Subcutaneous adipose tissue (tissue), 4 donors: ENCODE results near the gene BIN1. TPM values are rescaled to one million over a fixed set of nuclear protein-coding genes. Genes with fewer than 3 reads are reported as not detected.

Experiments used
- total RNA-seq, 4 donors: library from RNA; depleted of rRNA; stranded (reverse); fragments of >200 nt; gene quantifications; one replicate each; pipeline ENCODE4 v1.1.0, GENCODE V29; 2016
- TF ChIP-seq, protein P1 (sequence below): fragments of 450-650 bp; IDR thresholded peaks from one replicate; pipeline ENCODE4 v1.5.1; 2016; ENCODE audit warnings: low read depth, mild to moderate bottlenecking, control low read depth, antibody characterized with exemption, moderate library complexity

The BIN1 gene
- total RNA-seq, 4 donors from 2014 or later = 53.3 to 134 (median 55.4) TPM

DNA sequence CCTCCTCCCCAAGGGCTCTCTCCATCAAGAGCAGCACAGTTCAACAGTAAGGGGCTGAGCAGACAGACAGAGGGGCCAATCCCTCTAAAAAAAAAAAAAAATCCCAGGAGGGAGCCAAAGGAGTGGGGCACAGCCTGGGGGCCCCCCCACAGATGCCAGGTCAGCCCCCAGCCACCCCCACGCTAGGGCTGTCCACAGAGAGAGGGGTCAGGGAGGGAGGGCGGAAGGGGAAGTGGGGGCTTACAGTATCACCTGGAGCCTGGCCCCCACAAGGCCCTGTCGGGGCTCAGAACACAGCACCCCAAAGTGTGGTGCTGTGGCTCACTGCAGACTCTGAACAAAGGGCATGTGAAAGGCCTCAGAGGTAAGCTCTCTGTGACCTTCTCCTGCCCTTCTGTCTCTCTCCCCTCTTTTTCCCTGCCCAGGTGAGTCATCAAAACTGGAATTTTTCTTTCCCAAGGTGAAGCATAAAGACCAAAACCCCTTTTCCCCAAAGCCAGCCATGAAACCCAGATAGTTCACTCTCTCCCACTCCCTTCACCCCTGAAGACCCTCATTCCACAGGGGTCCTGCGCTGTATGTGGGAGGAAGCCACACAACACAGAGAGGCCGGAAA lies 13.9 kb downstream of the BIN1 start:
- TF ChIP-seq, protein P1, sequence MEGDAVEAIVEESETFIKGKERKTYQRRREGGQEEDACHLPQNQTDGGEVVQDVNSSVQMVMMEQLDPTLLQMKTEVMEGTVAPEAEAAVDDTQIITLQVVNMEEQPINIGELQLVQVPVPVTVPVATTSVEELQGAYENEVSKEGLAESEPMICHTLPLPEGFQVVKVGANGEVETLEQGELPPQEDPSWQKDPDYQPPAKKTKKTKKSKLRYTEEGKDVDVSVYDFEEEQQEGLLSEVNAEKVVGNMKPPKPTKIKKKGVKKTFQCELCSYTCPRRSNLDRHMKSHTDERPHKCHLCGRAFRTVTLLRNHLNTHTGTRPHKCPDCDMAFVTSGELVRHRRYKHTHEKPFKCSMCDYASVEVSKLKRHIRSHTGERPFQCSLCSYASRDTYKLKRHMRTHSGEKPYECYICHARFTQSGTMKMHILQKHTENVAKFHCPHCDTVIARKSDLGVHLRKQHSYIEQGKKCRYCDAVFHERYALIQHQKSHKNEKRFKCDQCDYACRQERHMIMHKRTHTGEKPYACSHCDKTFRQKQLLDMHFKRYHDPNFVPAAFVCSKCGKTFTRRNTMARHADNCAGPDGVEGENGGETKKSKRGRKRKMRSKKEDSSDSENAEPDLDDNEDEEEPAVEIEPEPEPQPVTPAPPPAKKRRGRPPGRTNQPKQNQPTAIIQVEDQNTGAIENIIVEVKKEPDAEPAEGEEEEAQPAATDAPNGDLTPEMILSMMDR = no peak

DNA sequence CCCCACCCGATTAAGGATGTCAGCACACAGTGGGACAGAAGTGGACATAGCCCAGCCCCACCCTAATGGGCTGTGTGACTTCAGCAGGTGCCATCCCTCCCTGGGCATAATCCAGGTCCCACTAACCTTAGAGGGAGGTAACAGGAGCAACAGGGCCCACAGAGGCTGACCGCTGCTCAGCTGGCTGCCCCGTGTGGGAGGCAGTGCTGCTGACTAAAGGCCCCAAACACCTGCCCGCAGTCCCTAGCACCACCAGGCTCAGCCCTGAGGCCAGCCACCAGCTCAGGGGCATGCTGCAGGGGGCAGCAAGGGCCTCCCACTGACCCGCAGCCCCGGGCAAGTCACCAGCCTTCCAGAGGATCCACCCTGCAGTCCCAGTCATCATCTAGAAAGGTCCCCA lies 14.6 kb downstream of the BIN1 start:
- TF ChIP-seq, protein P1 = no peak

DNA sequence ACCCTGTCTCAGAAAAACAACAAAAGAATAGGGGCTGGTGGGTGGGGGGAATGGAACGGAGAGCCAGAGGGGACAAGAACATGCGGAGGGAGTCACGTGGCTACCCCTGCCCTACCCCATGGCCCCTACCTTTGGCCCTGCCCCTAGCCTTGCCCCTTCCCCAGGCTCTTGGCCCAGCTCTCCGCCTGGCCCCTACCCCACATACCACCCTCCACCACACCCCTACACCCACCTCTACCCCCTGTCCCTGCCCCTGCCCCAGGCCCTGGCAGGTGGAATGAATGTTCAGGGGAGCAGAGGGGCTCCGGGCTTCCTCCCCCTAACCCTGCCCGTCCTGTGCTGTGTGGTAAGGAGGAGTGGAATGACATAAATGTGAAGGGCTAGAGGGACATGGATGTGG lies 15.1 kb downstream of the BIN1 start:
- TF ChIP-seq, protein P1 = no peak

DNA sequence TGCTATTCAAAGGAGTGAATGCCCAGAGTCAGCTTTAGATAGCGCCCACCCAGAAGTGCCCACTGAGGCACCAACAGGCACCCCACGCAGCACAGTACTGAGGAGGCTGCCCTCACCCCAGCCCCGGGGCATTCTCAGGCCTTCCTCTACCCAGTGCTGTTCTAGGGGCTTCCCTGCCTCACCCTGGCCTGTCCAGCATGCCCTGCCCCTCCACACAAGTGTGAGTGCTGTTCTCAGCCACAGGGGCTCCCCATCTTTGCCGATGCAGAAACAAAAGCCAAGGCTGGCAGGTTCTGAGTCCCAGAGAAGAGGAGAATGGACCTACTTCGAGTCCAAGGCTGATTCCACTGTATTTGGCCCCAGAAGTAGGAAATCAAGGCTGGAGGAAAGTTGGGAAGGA lies 15.8 kb downstream of the BIN1 start:
- TF ChIP-seq, protein P1 = no peak

DNA sequence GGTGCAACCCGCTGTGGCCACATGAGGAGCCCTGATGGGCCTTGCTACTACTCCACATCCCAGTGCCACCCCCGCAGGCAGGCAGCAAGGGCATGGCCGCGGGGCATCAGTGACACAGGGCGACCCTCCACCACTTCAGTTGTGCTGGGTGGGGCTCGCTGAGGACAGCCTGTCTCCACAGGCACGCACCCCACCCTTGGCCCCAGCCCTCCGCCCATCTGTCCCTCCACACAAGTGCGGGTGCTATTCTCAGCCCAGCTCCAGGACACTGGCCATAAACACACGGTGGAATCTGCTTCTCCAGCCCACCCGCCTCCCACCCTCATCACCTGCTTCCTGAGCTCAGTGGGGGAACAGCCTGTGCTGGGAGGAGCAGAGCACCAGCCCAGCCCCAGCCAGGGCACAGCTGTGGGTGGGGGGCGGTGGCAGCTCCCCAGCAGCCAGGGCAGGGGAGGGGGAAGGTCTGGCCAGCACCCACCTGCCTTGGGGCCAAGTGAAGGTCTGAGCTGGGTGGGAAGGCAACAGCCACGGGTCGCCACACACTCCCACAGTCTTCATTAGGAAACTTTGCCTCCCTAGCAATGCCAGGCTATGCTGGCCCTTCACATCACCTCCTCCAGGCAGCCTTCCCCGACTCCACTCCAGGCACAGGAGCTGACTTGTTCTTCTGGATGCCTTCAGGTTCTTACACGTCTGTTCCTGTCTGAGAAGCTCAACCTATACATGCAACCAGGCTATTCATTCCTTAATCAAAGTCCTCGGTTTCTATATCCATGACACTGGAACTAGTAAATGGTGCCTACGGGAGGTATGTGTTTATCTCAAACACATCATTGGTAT lies 16.5 kb downstream of the BIN1 start:
- TF ChIP-seq, protein P1 = no peak

GRCh38 chr2:127089478-127090235 lies 17.3 kb downstream of the BIN1 start:
- TF ChIP-seq, protein P1 = no peak

DNA sequence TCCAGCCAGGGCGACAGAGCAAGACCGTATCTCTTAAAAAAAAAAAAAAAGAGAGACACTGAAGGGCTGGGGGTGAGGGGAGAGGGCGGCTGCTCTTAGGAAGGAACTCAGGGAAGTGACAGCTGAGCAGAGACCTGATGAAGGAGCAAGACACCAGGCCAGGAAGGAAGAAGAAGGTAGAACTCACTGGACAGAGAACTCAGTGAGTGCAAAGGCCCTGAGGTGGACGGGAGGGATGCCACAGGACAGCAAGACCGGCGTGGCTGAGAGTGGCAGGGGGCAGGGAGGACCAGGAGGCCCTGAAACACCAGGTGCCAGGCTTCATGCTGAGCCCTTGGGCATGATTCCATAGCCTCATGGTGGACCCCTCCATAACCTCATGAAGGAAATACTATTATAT lies 18.2 kb downstream of the BIN1 start:
- TF ChIP-seq, protein P1 = no peak
